Activated CD4-positive, alpha-beta T cell treated with anti-CD3 and anti-CD28 coated beads, Interleukin-2, amount 10 ng/mL, durations not matched to agents 7 days and 5 days (primary cell): ENCODE measurements around the gene ROBO4. TPM values are rescaled to one million over a fixed set of nuclear protein-coding genes. Genes with fewer than 3 reads are reported as not detected.
A peak's percentile ranks its signal among the peaks of the same experiment; 100 is the strongest.

Experiments
- CTCF ChIA-PET: fragments of 350-600 bp; sonication (Branson Sonifier 250); formaldehyde crosslinking; loops from one replicate; lab custom pipeline; 2021; ENCODE audit warnings: antibody characterized with exemption; lab: Charles Lee
- POLR2A ChIA-PET: fragments of 350-600 bp; sonication (Branson Sonifier 250); formaldehyde crosslinking; loops from one replicate; lab custom pipeline; 2021; ENCODE audit warnings: antibody characterized with exemption; lab: Charles Lee
- DNase-seq: peaks from one replicate; pipeline ENCODE4 v3.0.0-alpha.2; 2020
- H3K27ac Mint-ChIP-seq: one replicate; pipeline ENCODE4 v1.8.0; 2021; ENCODE audit warnings: mild to moderate bottlenecking, moderate library complexity, mixed read lengths
- H3K27me3 Mint-ChIP-seq: one replicate; pipeline ENCODE4 v1.8.0; 2021; ENCODE audit warnings: mixed read lengths
- H3K36me3 Mint-ChIP-seq: one replicate; pipeline ENCODE4 v1.8.0; 2021; ENCODE audit warnings: low read depth, mixed read lengths
- H3K4me1 Mint-ChIP-seq: one replicate; pipeline ENCODE4 v1.8.0; 2021; ENCODE audit warnings: mixed read lengths
- H3K4me3 Mint-ChIP-seq: one replicate; pipeline ENCODE4 v1.8.0; 2021; ENCODE audit warnings: mild to moderate bottlenecking, moderate library complexity, mixed read lengths
- H3K9me3 Mint-ChIP-seq: one replicate; pipeline ENCODE4 v1.8.0; 2021; ENCODE audit warnings: mixed read lengths
- total RNA-seq, 2 experiments: library from RNA; stranded (reverse); gene quantifications; one replicate each; pipeline ENCODE4 v1.2.3, GENCODE V29; 2021

Gene ROBO4
- total RNA-seq, result not detected

DNA sequence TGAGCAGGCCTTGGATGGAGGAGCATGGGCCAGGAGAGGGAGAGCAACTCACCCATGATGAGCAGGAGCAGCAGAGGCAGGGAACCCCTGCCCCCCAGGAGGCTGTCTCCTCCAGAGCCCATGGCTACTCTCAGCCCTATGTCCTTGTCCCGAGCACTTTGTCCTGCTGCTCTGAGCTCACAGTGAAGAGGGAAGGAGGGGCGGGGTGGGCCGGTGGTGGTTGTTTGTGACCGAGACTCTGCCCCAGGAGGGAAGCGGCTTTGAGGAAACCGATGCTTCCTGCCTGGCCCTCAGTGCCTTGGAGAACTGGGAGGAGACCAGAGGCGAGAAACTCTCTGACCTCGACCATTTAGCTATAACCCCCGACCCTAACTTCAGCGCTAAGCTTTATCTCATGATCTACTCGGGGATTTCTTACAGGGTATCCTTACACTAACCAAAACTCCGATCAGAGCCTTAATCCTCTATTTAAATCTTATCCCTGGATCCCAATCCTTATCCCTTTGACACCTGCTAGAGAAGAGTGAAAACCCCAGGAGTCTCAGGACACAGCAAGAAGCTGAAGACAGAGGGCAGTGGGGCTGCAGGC is at the start of gene ROBO4:
ROBO4 (minus strand) TSS at position 192 of the 589 bp plus-strand sequence; CDS start at position 122, 70 bp downstream.
- no peak within 1 kb of the TSS for H3K4me3 Mint-ChIP-seq
- peaks cover 30% of the 10 kb centered on the region for H3K27me3 Mint-ChIP-seq
- DNase-seq, result no peak
- CTCF ChIA-PET, result interaction anchor here (1.1 to 1.4 kb wide), 2 partner anchors 21 to 56 kb away, joined by 3 to 7 read pairs; no protein-coding TSS in a partner anchor
- peaks cover 10% of the 10 kb centered on the region for H3K4me1 Mint-ChIP-seq
- no peaks in the 10 kb centered on the region for H3K36me3 Mint-ChIP-seq
- POLR2A ChIA-PET, result no interaction called here
- peak within 1 kb of the TSS; percentile 33 for H3K27ac Mint-ChIP-seq
- H3K9me3 Mint-ChIP-seq, result no peaks in the 10 kb centered on the region

DNA sequence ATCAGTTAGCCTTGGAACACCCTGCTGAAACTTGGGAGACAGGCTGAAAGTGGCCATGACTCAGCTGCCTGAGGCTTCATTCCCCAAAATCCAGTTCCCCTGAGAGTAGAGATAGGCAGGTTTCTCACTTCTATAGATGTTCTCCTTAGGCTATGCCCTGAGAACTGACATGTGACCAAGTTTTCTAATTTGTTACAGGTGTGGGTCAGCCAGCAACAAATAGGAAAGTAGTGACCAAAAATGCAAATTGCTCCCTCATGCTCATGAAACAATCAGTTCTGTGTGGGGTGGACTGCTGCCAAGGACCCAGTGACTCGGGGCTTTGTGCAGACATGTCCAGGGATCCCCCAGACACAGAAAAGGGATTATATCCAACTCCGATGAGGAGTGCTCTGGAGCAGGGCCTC is 49.1 kb upstream of the ROBO4 start:
- no peak for DNase-seq
- H3K4me1 Mint-ChIP-seq, result peaks cover 22% of the 10 kb centered on the region
- ChIA-PET POLR2A (no interaction called here), CTCF (no interaction called here)
- peaks cover 3% of the 10 kb centered on the region for H3K27me3 Mint-ChIP-seq
- H3K27ac Mint-ChIP-seq, result no peak overlapping the region
- no peak overlapping the region for H3K4me3 Mint-ChIP-seq
- peaks cover 24% of the 10 kb centered on the region for H3K36me3 Mint-ChIP-seq
- H3K9me3 Mint-ChIP-seq, result peaks cover 11% of the 10 kb centered on the region

DNA sequence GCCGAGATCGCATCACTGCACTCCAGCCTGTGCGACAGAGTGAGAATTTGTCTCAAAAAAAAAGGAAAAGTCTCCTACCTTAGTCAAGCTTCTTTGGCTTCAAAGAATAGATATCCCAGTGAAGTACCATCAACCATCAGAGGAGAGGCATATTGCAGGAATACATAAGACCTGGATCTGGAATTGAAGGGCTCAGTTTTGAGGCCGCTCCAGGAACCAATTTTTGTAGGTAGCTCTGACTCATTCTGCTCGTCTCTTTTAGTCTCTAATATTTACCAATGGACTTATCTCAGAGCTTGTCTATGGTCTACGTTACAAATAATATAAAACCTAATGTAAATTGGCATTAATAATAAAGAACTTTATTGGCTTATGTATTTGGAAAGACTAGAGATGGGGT is 48.2 kb upstream of the ROBO4 start:
- H3K27ac Mint-ChIP-seq, result no peak overlapping the region
- ChIA-PET CTCF (interaction anchor here (0.7 kb wide), 1 partner anchor 75 kb away, joined by 3 read pairs; no protein-coding TSS in a partner anchor), POLR2A (no interaction called here)
- H3K9me3 Mint-ChIP-seq, result peaks cover 11% of the 10 kb centered on the region
- H3K4me3 Mint-ChIP-seq, result no peak overlapping the region
- H3K27me3 Mint-ChIP-seq, result peaks cover 3% of the 10 kb centered on the region
- H3K36me3 Mint-ChIP-seq, result peaks cover 24% of the 10 kb centered on the region
- peaks cover 22% of the 10 kb centered on the region for H3K4me1 Mint-ChIP-seq
- DNase-seq, result no peak

DNA sequence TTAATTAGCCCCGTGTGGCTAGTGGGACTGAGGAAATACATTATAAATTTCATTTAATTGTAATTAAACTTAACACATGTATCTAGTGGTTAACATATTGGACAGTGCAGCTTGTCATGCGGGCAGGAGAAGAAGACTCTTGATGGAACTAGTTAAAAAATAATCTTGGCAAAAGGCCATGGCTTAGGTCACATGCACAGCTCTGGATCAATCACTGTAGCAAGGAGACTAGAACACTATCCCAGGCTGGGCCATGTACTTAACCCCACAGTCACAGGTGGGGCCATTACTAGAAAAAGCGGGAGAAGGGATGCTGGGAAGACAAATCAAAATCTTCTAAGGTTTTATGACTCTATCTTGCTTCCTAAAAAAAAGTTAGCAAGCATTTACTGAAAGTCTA is 46.9 kb upstream of the ROBO4 start:
- Mint-ChIP-seq H3K27ac (no peak overlapping the region), H3K4me1 (peaks cover 21% of the 10 kb centered on the region), H3K27me3 (peaks cover 3% of the 10 kb centered on the region), H3K36me3 (peaks cover 21% of the 10 kb centered on the region), H3K9me3 (peaks cover 11% of the 10 kb centered on the region), H3K4me3 (no peak overlapping the region)
- CTCF ChIA-PET, result no interaction called here
- no peak for DNase-seq
- POLR2A ChIA-PET, result no interaction called here

DNA sequence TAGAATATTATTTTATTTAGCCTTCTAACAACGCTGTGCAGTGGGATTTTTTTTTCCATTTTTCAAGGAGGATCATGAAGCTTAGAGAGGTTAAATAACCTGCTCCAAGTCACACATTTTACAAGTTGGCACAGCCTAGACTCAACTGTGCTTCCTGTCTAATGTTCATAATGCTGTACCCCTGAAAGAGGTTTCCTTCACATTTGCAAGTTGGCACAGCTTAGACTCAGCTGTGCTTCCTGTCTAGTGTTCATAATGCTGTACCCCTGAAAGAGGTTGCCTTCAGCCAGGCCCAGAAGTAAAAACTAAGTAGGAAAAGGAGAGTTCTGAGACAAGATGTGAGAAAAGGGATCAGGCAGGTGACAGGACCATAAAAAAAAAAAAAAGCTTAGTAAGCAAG is 46.1 kb upstream of the ROBO4 start:
- Mint-ChIP-seq H3K36me3 (peaks cover 15% of the 10 kb centered on the region), H3K4me3 (no peak overlapping the region), H3K27me3 (peaks cover 3% of the 10 kb centered on the region), H3K27ac (no peak overlapping the region), H3K9me3 (peaks cover 10% of the 10 kb centered on the region), H3K4me1 (peaks cover 16% of the 10 kb centered on the region)
- no peak for DNase-seq
- ChIA-PET POLR2A (no interaction called here), CTCF (interaction anchor here (1.2 kb wide), 1 partner anchor 9 kb away, joined by 4 read pairs; no protein-coding TSS in a partner anchor)

DNA sequence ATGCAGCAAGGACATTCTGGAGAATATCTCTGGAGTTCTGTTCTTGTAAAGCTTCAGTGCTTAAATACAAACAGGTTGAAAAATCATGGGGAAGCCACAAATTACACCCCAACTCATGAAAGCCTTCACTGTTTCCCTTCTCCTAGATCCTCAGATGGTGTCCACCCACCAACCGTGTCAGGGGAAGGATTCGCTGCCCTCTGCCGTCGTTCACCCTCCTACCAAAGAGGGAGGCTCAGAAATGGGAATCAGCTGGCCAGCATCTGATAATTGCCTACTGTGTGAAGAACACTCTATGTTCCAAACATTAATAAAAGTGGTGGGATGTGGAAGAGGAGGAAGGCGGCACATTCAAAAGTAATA is 45.6 kb upstream of the ROBO4 start:
- Mint-ChIP-seq H3K36me3 (peaks cover 10% of the 10 kb centered on the region), H3K27ac (no peak overlapping the region), H3K4me1 (peaks cover 12% of the 10 kb centered on the region), H3K27me3 (peaks cover 1% of the 10 kb centered on the region), H3K9me3 (peaks cover 5% of the 10 kb centered on the region), H3K4me3 (no peak overlapping the region)
- POLR2A ChIA-PET, result interaction anchor here (0.7 kb wide), 1 partner anchor 815 kb away, joined by 3 read pairs; no protein-coding TSS in a partner anchor
- CTCF ChIA-PET, result interaction anchor here (1.2 kb wide), 1 partner anchor 9 kb away, joined by 4 read pairs; no protein-coding TSS in a partner anchor
- no peak for DNase-seq

DNA sequence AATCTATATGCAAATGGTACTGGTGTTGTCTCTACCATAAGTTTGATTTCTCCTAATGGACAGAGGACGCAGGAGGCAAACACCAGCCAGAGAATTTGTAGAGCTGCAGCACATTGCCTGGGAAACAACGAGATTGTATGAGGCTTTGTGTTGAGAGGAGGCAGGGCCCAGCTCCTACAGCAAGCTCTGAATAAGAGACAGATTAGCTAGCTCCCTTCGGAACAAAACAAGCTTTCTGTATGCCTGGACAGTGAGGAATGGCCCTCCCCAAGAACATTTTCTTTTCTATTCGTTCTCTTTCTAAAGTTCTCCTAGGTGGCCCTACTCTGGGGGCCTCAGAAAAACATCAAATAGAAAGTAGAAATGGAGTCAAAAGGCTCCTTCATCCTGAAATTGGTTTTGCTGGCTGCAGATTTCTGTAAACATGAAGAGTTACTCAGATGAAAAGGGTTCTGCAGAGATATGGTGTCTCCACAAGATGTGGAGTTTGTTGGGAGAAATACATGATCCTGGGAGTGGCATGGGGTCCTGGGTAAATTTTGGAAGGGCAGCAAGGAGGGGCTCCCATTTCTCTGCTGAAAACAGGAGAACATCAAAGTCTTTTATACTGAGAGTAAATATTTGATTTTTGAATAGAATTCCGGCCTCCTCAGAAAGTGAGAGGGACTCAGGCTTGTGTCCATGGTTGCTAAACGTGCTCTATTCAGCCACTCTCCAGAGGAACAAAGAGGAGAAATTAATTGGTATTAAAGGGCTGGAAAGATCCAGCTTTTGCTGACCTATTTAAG is 45.0 kb upstream of the ROBO4 start:
- Mint-ChIP-seq H3K4me1 (peaks cover 12% of the 10 kb centered on the region), H3K27ac (peak overlapping the region; percentile 19), H3K27me3 (peaks cover 1% of the 10 kb centered on the region), H3K9me3 (peaks cover under 1% of the 10 kb centered on the region), H3K4me3 (no peak overlapping the region), H3K36me3 (peaks cover 4% of the 10 kb centered on the region)
- POLR2A ChIA-PET, result interaction anchor here (0.7 kb wide), 1 partner anchor 814 kb away, joined by 3 read pairs; no protein-coding TSS in a partner anchor
- CTCF ChIA-PET, result interaction anchor here (0.9 kb wide), 1 partner anchor 11 kb away, joined by 5 read pairs; the partner anchor contains the start of gene CCDC15
- no peak for DNase-seq

DNA sequence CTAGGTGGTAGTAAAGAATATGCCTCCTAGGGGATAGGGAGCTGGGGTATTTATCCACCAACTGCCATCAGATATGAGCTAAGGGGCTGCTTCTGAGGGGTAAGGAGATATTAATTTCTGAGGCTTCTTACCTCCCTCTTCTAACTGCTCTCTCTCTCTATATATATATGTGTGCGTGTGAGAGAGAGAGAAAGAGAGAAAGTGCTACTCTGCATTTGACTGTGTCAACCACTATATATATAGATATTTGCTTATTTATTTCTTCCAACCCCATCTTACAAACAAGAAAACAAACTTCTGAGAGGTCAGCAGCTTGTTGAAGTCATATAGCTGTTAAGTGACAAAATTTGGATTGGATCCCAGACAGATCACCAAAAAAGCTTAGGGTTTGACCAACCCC is 44.0 kb upstream of the ROBO4 start:
- ChIA-PET CTCF (interaction anchor here (0.5 to 1.7 kb wide), 4 partner anchors 8 to 99 kb away, joined by 3 to 5 read pairs (median 4); partner anchors contain the start of gene CCDC15), POLR2A (no interaction called here)
- DNase-seq, result no peak
- no peak overlapping the region for H3K4me3 Mint-ChIP-seq
- peaks cover 3% of the 10 kb centered on the region for H3K36me3 Mint-ChIP-seq
- peaks cover 12% of the 10 kb centered on the region for H3K4me1 Mint-ChIP-seq
- H3K27me3 Mint-ChIP-seq, result peaks cover 7% of the 10 kb centered on the region
- no peak overlapping the region for H3K27ac Mint-ChIP-seq
- no peaks in the 10 kb centered on the region for H3K9me3 Mint-ChIP-seq

DNA sequence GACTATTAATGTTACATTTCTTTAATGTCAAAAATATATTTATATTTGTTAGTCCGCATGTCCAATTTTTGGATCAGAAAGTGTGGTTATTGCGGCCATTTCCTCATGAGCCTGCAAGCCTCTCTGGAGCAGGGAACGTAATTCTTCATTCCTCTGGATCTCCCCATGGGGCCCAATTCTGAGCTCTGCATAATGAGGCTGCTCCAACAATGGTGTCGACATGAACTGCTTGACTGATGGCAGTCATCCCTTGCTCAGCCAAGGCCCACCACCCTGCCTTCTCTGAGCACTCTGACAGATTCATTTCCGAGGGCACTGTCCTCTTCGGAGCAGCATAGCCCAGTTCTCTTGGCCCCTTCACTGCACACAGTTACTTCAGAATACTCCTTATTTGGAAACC is 41.3 kb upstream of the ROBO4 start:
- no peaks in the 10 kb centered on the region for H3K9me3 Mint-ChIP-seq
- POLR2A ChIA-PET, result no interaction called here

DNA sequence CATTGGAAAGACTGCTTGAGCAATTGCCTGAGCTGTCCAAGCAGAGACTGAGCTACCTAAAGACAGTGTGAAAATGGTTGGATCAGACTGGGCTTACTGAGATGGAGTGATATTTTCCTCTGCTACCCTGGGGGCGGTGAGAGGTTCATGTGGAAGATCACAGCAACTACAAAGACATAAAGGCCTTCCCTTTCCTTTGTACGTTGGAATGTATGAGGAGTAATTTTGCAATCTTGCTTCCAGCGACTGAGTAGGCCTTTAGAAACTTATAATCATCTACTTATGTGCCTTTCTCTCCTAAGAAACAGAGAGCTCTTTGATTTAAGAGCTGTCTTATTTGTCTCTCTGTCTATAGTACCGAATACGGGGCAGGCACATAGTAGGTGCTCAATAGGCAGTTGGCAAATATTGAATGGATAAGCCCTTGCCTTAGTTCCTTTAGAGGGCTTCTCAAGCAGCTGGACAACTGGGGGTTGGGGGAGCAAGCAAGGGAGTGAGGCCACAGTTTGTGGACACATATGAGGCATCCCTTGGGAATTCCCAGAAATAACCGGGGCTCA is 40.6 kb upstream of the ROBO4 start:
- Mint-ChIP-seq H3K4me1 (peaks cover 5% of the 10 kb centered on the region), H3K27ac (no peak overlapping the region), H3K9me3 (no peaks in the 10 kb centered on the region), H3K4me3 (no peak overlapping the region), H3K27me3 (peaks cover 13% of the 10 kb centered on the region), H3K36me3 (no peaks in the 10 kb centered on the region)
- no peak for DNase-seq
- ChIA-PET CTCF (interaction anchor here (1.0 to 1.5 kb wide), 2 partner anchors 15 to 84 kb away, joined by 3 read pairs; partner anchors contain the start of gene CCDC15), POLR2A (interaction anchor here (0.7 kb wide), 1 partner anchor 10 kb away, joined by 3 read pairs; no protein-coding TSS in a partner anchor)

More for the DNA sequence above, 41.3 kb upstream of the ROBO4 start:
- no peak for DNase-seq
- Mint-ChIP-seq H3K4me1 (peaks cover 11% of the 10 kb centered on the region), H3K27ac (no peak overlapping the region), H3K4me3 (no peak overlapping the region), H3K27me3 (peaks cover 13% of the 10 kb centered on the region), H3K36me3 (no peaks in the 10 kb centered on the region)
- CTCF ChIA-PET, result interaction anchor here (1.5 kb wide), 1 partner anchor 15 kb away, joined by 3 read pairs; the partner anchor contains the start of gene CCDC15

DNA sequence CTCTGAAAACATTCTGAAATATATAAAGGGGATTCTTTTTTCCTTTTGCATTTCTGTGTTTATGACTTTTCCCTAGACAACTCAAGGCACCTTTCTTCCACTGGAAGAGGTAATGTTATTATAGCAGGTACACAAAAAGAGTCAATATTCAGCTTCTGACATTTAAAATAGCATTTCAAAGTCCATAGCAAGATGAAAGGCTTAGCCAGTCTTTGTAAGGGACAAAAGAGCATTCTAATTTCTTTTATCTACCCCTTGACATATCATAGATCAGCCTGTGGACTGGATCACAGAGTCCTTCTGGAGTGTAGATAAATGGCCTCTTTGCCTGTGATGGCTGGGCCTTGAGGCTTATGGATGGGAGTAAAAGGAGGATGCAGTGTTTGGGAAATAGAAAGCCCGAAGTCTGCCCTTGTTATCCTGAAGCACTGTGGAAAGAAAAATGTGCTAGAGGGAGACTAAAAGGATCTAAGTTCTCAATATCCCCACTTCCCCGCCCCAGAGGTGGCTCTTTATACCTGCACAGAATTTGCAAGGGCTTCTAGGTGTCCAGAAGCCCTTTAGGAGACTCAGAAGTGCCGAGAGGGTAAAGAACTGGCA is 39.8 kb upstream of the ROBO4 start:
- Mint-ChIP-seq H3K27ac (no peak overlapping the region), H3K36me3 (no peaks in the 10 kb centered on the region), H3K4me3 (no peak overlapping the region), H3K9me3 (no peaks in the 10 kb centered on the region), H3K4me1 (no peaks in the 10 kb centered on the region), H3K27me3 (peaks cover 12% of the 10 kb centered on the region)
- ChIA-PET CTCF (interaction anchor here (1.0 kb wide), 1 partner anchor 83 kb away, joined by 3 read pairs; no protein-coding TSS in a partner anchor), POLR2A (no interaction called here)
- DNase-seq, result no peak
